Aorta (tissue), 5 donors: ENCODE data around the gene SDS. TPM values are rescaled to one million over a fixed set of nuclear protein-coding genes. Genes with fewer than 3 reads are reported as not detected.

Source experiments
- ATAC-seq: fragments of 200-7000 bp; cut with Tn5 transposase; one replicate; pipeline ENCODE4 v1.9.1; 2022; ENCODE audit warnings: moderate library complexity; ENCODE audit not compliant: low FRiP score
- DNase-seq, 2 donors: peaks; one replicate each; pipeline ENCODE4 v3.0.0-alpha.2; 2020
- H3K27ac ChIP-seq, 2 donors: one replicate each; pipeline ENCODE4 v1.5.1; 2013; ENCODE audit warnings: low read length in 2 of 2, mild to moderate bottlenecking in 2 of 2, moderate library complexity in 2 of 2, control low read depth in 1 of 2, inconsistent platforms in 1 of 2, low read depth in 1 of 2
- H3K27me3 ChIP-seq, 2 donors: one replicate each; pipeline ENCODE4 v1.6.1; 2013; ENCODE audit warnings: control low read depth in 1 of 2, low read length in 1 of 2, mild to moderate bottlenecking in 1 of 2, moderate library complexity in 1 of 2; ENCODE audit not compliant: insufficient read depth in 2 of 2, control insufficient read depth in 1 of 2
- H3K36me3 ChIP-seq, 2 donors: one replicate each; pipeline ENCODE4 v1.6.1; 2013; ENCODE audit warnings: control low read depth in 1 of 2, low read length in 1 of 2, mild to moderate bottlenecking in 1 of 2; ENCODE audit not compliant: insufficient read depth in 2 of 2, control insufficient read depth in 1 of 2
- H3K4me1 ChIP-seq, 2 donors: one replicate each; pipeline ENCODE4 v1.6.1; 2013; ENCODE audit warnings: low read length in 2 of 2, control low read depth in 1 of 2, mild to moderate bottlenecking in 1 of 2, moderate library complexity in 1 of 2; ENCODE audit not compliant: insufficient read depth in 2 of 2, control insufficient read depth in 1 of 2
- H3K4me3 ChIP-seq, 2 donors: one replicate each; pipeline ENCODE4 v1.5.1; 2013; ENCODE audit warnings: low read length in 2 of 2, control low read depth in 1 of 2, mild to moderate bottlenecking in 1 of 2
- H3K9me3 ChIP-seq: one replicate; pipeline ENCODE4 v1.6.1; 2013; ENCODE audit warnings: mild to moderate bottlenecking, low read length; ENCODE audit not compliant: control insufficient read depth
- WGBS, 2 donors: extraction: QIAGEN DNeasy Blood & Tissue Kit; methylation state at CpG; one replicate each; pipeline ENCODE4 v1.1.7; 2013; 5-methylcytosine and 5-hydroxymethylcytosine counted together
- intact Hi-C, 2 donors: fragments of 100-400 bp; cut with DNase I; formaldehyde crosslinking; loops; one replicate each; pipeline versions ENCODE4 v1.14.2 to v1.15.0; 2022
- polyA plus RNA-seq, 2 donors: library from polyadenylated mRNA; stranded (reverse); fragments of 200-250 nt; gene quantifications; one replicate each; pipeline ENCODE4 v1.2.3, GENCODE V29; 2013
- total RNA-seq, 2 donors: library from RNA; stranded (reverse); fragmentation: NEBNext Ultra II Directional; extraction: Animal tissue kit (Norgen Biotek cat#: 25700); gene quantifications; one replicate each; pipeline ENCODE4 v1.2.1, GENCODE V29; 2021
- donor health status: healthy with polysubstance abuse.
- donor health status: Bipolar disorder and iron deficiency.
- donor health status: DM: no; HTN: no; CAD: no.
- donor health status: DM: no; HTN: no; CAD: no.
- donor health status: DM: yes; HTN: yes; CAD: no.

Gene SDS
- total and polyA plus RNA-seq, 4 donors = 1.0 to 9.9 (median 3.1) TPM

GRCh38 chr12:113391145-113391544 lies 12.5 kb downstream of the SDS start:
- 91 to 95% methylated on average over 3 of the region's 3 CpGs for WGBS, 2 donors
- no peak for ATAC-seq
- no peaks in the 10 kb centered on the region for H3K4me1 ChIP-seq
- intact Hi-C loops = no loop called here
- no peak overlapping the region for H3K27ac ChIP-seq
- peaks cover 0 to 8% of the 10 kb centered on the region in 2 donors for H3K36me3 ChIP-seq
- no peak for DNase-seq
- H3K27me3 ChIP-seq = no peaks in the 10 kb centered on the region
- H3K4me3 ChIP-seq = no peak overlapping the region
- no peaks in the 10 kb centered on the region for H3K9me3 ChIP-seq

DNA sequence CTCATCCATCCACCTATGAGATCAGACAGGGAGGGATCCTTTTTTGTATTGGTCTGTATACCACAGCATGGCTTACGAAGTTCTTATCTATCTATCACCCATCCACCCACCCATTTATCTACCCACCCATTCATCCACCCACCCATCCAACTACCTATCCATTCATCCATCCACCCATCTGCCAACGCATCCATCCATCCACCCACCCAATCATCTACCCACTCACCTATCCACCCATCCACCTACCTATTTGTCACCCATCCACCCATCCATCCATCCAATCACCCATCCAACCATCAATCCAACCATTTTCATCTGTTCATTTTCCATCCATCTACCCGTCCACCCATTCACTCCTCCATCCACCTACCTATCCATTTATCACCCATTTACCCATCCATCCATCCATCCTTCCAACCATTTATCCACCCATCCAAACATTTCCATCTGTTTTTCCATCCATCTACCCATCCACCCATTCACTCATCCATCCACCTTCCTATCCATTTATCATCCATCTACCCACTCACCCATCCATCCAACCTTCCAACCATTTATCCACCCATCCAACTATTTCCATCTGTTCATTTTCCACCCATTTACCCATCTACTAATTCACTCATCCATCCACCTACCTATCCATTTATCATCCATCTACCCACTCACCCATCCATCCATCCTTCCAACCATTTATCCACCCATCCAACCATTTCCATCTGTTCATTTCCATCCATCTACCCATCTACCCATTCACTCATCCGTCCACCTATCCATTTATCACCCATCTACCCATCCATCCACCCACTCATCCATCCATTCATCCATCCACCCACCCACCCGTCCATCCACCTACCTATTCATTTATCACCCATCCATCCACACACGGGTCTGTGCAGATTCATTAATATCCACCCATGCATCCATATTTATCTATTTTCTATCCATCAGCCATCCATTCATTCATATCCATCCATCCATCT lies 13.3 kb downstream of the SDS start:
- WGBS, 2 donors = 93 to 94% methylated on average over 6 of the region's 6 CpGs
- Histone ChIP-seq H3K4me1 (no peaks in the 10 kb centered on the region), H3K27ac (no peak overlapping the region), H3K9me3 (no peaks in the 10 kb centered on the region), H3K36me3 (peaks cover 0 to 8% of the 10 kb centered on the region in 2 donors), H3K4me3 (no peak overlapping the region), H3K27me3 (no peaks in the 10 kb centered on the region)
- no peak for ATAC-seq
- no peak for DNase-seq
- intact Hi-C loops = no loop called here

- H3K27ac ChIP-seq = no peak overlapping the region
- H3K4me3 ChIP-seq = no peak overlapping the region
- ATAC-seq (no peak), DNase-seq (no peak)
- no peaks in the 10 kb centered on the region for H3K27me3 ChIP-seq
- no peaks in the 10 kb centered on the region for H3K9me3 ChIP-seq
- peaks cover 3 to 11% of the 10 kb centered on the region in 2 donors for H3K36me3 ChIP-seq
- intact Hi-C loops = no loop called here
- H3K4me1 ChIP-seq = no peaks in the 10 kb centered on the region
- 93 to 95% methylated on average over 14 of the region's 14 CpGs for WGBS, 2 donors
Observed at GRCh38 chr12:113388351-113388750, 15.3 kb downstream of the SDS start.

DNA sequence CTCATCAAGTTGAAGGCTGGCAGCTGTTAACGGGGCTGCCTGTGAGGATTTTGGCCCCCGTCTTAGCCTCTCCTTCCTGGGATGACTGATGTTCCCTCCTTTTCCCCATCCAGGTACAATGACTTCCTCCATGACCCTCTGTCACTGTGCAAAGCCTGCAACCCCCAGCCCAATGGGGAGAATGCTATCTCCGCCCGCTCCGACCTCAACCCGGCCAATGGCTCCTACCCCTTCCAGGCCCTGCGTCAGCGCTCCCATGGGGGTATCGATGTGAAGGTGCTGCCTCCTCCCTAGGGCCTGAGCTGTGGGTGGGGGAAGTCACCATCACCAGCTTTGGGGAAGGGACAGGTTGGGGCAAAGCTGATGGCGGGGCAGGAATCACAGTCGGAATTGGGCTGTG lies 16.1 kb downstream of the SDS start:
- intact Hi-C loops = no loop called here
- ATAC-seq (no peak), DNase-seq (no peak)
- 88 to 93% methylated on average over 11 of the region's 11 CpGs for WGBS, 2 donors
- no peak overlapping the region for H3K4me3 ChIP-seq
- no peaks in the 10 kb centered on the region for H3K27me3 ChIP-seq
- no peaks in the 10 kb centered on the region for H3K4me1 ChIP-seq
- no peak overlapping the region for H3K27ac ChIP-seq
- peaks cover 3 to 11% of the 10 kb centered on the region in 2 donors for H3K36me3 ChIP-seq
- H3K9me3 ChIP-seq = no peaks in the 10 kb centered on the region

DNA sequence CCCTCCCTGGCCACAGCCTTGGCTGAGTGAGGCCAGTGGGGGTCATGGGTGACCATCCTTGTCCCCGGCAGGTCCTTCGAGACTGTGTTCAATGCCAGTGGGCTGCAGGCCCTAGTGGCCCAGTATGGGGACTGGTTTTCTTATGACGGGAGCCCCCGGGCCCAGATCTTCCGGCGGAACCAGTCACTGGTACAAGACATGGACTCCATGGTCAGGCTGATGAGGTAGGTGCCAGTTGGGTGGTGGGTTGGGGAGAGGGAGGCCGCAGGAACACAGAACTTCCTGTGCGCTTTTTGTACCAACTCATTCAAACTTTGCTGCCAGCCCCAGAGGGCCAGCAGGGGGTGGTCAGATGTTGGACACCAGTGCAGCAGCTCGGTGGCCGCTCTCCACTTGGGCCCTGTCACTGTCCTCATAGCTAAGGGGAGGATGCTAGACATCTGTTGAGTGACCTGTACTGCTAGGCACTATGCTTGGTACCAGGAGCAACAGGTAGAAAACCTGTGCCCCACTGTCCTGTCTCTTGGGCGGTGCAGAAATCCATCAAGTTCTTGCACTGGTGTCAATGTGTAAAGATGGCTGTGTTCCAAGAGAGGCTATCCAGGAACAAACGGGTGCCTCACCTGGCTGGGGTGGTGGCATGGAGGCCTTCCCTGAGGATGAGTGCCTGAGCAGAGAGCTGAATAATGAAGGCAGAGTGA lies 16.7 kb downstream of the SDS start:
- peaks cover 3 to 11% of the 10 kb centered on the region in 2 donors for H3K36me3 ChIP-seq
- H3K9me3 ChIP-seq = no peaks in the 10 kb centered on the region
- no peak overlapping the region for H3K4me3 ChIP-seq
- intact Hi-C loops = no loop called here
- no peak for ATAC-seq
- no peak overlapping the region for H3K27ac ChIP-seq
- H3K27me3 ChIP-seq = no peaks in the 10 kb centered on the region
- H3K4me1 ChIP-seq = no peaks in the 10 kb centered on the region
- no peak for DNase-seq
- WGBS, 2 donors = 95 to 97% methylated on average over 12 of the region's 12 CpGs

GRCh38 chr12:113385282-113385882 lies 18.3 kb downstream of the SDS start:
- H3K4me1 ChIP-seq = no peaks in the 10 kb centered on the region
- DNase-seq (no peak), ATAC-seq (no peak)
- WGBS, 2 donors = 85 to 98% methylated on average over 6 of the region's 6 CpGs
- peaks cover 3 to 13% of the 10 kb centered on the region in 2 donors for H3K36me3 ChIP-seq
- no peak overlapping the region for H3K27ac ChIP-seq
- no peaks in the 10 kb centered on the region for H3K9me3 ChIP-seq
- intact Hi-C loops = no loop called here
- no peaks in the 10 kb centered on the region for H3K27me3 ChIP-seq
- no peak overlapping the region for H3K4me3 ChIP-seq

DNA sequence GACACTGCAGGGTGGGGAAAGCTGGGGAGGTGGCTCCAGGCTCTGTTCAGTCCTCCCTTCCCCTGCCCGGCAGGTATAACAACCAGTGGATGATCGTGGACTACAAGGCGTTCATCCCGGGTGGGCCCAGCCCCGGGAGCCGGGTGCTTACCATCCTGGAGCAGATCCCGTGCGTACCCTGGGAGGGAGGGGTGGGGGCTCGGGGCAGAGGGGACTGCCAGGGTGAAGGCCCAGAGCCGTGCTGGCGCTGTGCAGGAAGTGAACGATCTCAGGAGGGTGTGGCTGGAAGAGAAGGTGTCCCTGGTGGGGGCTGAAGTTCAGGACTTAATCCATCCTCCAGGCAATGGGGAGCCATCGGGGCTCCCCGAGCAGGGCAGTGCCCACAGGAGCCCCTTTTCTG lies 18.9 kb downstream of the SDS start:
- intact Hi-C loops = no loop called here
- DNase-seq = no peak
- no peak for ATAC-seq
- Histone ChIP-seq H3K36me3 (peaks cover 3 to 13% of the 10 kb centered on the region in 2 donors), H3K27ac (no peak overlapping the region), H3K4me1 (no peaks in the 10 kb centered on the region), H3K4me3 (no peak overlapping the region), H3K27me3 (no peaks in the 10 kb centered on the region), H3K9me3 (no peaks in the 10 kb centered on the region)
- 88 to 90% methylated on average over 10 to 14 of the region's 14 CpGs for WGBS, 2 donors

GRCh38 chr12:113382206-113382605 lies 21.5 kb downstream of the SDS start:
- Histone ChIP-seq H3K27me3 (no peaks in the 10 kb centered on the region), H3K27ac (no peak overlapping the region), H3K9me3 (no peaks in the 10 kb centered on the region), H3K4me1 (no peaks in the 10 kb centered on the region), H3K4me3 (no peak overlapping the region), H3K36me3 (peaks cover 3 to 5% of the 10 kb centered on the region in 2 donors)
- ATAC-seq (no peak), DNase-seq (no peak)
- 93 to 96% methylated on average over 4 of the region's 4 CpGs for WGBS, 2 donors
- intact Hi-C loops = no loop called here
